T-helper 17 cell (primary cell): Measurements from ENCODE around the gene NUDT3. TPM values are rescaled to one million over a fixed set of nuclear protein-coding genes. Genes with fewer than 3 reads are reported as not detected.
A peak's percentile ranks its signal among the peaks of the same experiment; 100 is the strongest.
"Not testable (repeated sequence)": the region's sequence is repeated elsewhere in the genome, so short reads cannot be mapped to it uniquely, and the experiment has no call there.

Source experiments
- ATAC-seq: fragments of 150-1000 bp; cut with Tn5 transposase; 2 replicates; pipeline ENCODE4 v1.10.0; 2021; ENCODE audit warnings: mild to moderate bottlenecking, moderate library complexity
- DNase-seq, 3 donors: peaks; one replicate each; pipeline versions ENCODE4 v3.0.0 to v3.0.0-alpha.2; 2020 to 2021
- H3K9me3 ChIP-seq: one replicate; pipeline ENCODE4 v1.7.0; 2013; ENCODE audit warnings: low read length, mild to moderate bottlenecking; ENCODE audit not compliant: control insufficient read depth, poor library complexity, severe bottlenecking
- H3K27ac Mint-ChIP-seq: one replicate; pipeline ENCODE4 v1.8.0; 2022; ENCODE audit warnings: mild to moderate bottlenecking, moderate library complexity, mixed read lengths
- H3K27me3 Mint-ChIP-seq: one replicate; pipeline ENCODE4 v1.8.0; 2022; ENCODE audit warnings: mixed read lengths
- H3K36me3 Mint-ChIP-seq: one replicate; pipeline ENCODE4 v1.8.0; 2022; ENCODE audit warnings: low read depth, mixed read lengths
- H3K4me1 Mint-ChIP-seq: one replicate; pipeline ENCODE4 v1.8.0; 2022; ENCODE audit warnings: mild to moderate bottlenecking, mixed read lengths
- H3K4me3 Mint-ChIP-seq: one replicate; pipeline ENCODE4 v1.8.0; 2022; ENCODE audit warnings: mild to moderate bottlenecking, moderate library complexity, mixed read lengths
- total RNA-seq, 4 donors: library from RNA in 2 of 4; stranded (reverse) in 2 of 4; gene quantifications; one replicate each; pipeline ENCODE4 v1.2.3 and lab custom pipeline; 2022 to 2026

The NUDT3 gene
- total RNA-seq, 2 donors from 2014 or later, result 21.1 to 23.2 TPM

DNA sequence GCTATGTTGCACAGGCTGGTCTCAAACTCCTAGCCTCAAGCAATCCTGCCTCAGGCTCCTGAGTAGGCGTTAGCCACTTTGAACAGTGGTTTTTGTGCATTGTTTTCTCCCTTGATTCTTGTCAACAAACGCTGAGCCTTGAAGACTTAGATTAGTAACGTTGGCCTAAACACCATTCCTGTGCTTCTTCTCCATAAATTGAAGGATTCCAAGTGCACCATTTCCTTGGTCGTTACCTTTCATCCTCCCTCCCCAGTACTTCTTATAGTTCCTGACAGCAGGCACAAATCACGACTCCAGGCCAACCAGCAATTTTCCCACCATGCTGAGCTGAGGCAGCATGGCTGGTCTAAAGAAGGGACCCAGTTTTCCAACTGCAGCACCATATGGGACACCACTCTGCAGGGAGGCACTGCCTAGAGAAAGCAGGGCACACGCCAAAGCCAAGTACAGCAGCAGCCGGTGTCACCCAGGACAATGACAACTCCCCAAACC, 24.5 kb upstream of the NUDT3 start:
- ATAC-seq (no peak), DNase-seq (no peak)
- peaks cover 10% of the 10 kb centered on the region for H3K4me1 Mint-ChIP-seq
- H3K4me3 Mint-ChIP-seq, result no peak overlapping the region
- no peaks in the 10 kb centered on the region for H3K9me3 ChIP-seq
- no peak overlapping the region for H3K27ac Mint-ChIP-seq
- no peaks in the 10 kb centered on the region for H3K27me3 Mint-ChIP-seq
- peaks cover 3% of the 10 kb centered on the region for H3K36me3 Mint-ChIP-seq

DNA sequence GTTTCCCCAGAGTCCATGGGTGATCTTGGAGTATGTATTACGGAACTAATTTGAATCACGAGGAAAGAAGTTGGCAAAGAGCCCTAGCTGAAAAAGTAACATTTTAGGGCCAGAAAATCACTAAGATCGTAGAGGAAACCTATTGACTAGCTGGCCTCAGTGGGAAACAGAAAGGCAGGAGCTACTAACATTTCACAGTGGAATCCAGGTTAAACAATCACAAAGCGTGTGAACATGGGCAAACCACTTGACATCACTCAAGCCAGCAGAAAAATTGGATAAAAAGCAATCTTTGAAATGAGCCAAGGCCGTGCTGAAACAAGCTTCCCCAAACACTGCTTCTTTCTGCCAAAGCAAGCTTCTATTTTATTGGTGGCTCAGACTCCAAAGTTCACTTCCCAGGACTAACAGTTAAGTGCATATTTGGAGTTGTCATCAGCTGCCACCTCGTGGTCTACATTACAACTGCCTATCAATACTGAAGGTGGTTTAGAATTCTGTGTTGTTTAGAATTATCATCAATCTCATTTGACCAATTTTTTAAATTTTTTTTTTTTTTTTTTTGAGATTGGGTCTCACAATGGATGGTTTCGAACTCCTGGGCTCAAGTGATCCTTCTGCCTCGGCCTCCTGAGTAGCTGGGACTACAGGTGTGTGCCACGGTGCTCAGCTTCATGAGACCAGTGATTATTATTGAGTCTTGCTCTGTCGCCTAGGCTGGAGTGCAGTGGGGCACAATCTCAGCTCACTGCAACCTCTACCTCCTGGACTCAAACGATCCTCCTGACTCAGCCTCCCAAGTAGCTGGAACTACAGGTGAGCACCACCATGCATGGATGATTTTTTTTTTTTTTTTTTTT, 22.8 kb upstream of the NUDT3 start:
- DNase-seq (peak in 2 of 3 donors; percentile 16), ATAC-seq (peak; percentile 83)
- H3K27me3 Mint-ChIP-seq, result no peaks in the 10 kb centered on the region
- peaks cover 3% of the 10 kb centered on the region for H3K36me3 Mint-ChIP-seq
- peaks cover 7% of the 10 kb centered on the region for H3K4me1 Mint-ChIP-seq
- no peak overlapping the region for H3K4me3 Mint-ChIP-seq
- H3K9me3 ChIP-seq, result no peaks in the 10 kb centered on the region
- peak overlapping the region; percentile 47 for H3K27ac Mint-ChIP-seq

GRCh38 chr6:34412643-34413214, 20.3 kb upstream of the NUDT3 start:
- no peak for DNase-seq

DNA sequence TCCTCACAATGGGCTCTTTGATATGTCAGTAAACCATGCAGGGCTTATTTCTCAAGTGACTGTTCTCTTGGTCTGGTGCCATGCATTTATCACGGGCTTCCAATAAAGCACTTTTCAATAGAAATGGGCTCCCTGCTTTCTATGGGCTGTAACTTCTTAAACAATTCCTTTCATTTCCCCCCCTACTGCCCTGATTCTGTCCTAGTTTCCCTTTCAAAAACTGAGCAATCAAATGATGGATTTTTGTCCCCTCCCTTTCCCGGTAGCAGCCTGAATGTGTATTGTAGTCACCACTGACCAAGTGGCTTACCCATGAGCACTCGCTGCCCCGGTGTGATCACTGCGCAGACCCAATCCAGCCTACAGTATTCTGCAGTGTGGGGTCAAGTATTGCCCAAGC, 19.5 kb upstream of the NUDT3 start:
- H3K27ac Mint-ChIP-seq, result no peak overlapping the region
- H3K36me3 Mint-ChIP-seq, result no peaks in the 10 kb centered on the region
- H3K9me3 ChIP-seq, result no peaks in the 10 kb centered on the region
- no peak for DNase-seq
- H3K27me3 Mint-ChIP-seq, result no peaks in the 10 kb centered on the region
- H3K4me3 Mint-ChIP-seq, result no peak overlapping the region
- ATAC-seq, result no peak
- peaks cover 3% of the 10 kb centered on the region for H3K4me1 Mint-ChIP-seq

More at GRCh38 chr6:34412643-34413214, 20.3 kb upstream of the NUDT3 start:
- no peaks in the 10 kb centered on the region for H3K9me3 ChIP-seq
- H3K27ac Mint-ChIP-seq, result no peak overlapping the region
- H3K4me3 Mint-ChIP-seq, result no peak overlapping the region
- H3K36me3 Mint-ChIP-seq, result no peaks in the 10 kb centered on the region
- H3K27me3 Mint-ChIP-seq, result no peaks in the 10 kb centered on the region
- H3K4me1 Mint-ChIP-seq, result peaks cover 5% of the 10 kb centered on the region
- no peak for ATAC-seq

- H3K4me1 Mint-ChIP-seq, H3K4me3 Mint-ChIP-seq, H3K27ac Mint-ChIP-seq, DNase-seq, H3K9me3 ChIP-seq, H3K27me3 Mint-ChIP-seq, H3K36me3 Mint-ChIP-seq, ATAC-seq: not testable (repeated sequence)
Observed at GRCh38 chr6:34407915-34408314, 15.4 kb upstream of the NUDT3 start.

DNA sequence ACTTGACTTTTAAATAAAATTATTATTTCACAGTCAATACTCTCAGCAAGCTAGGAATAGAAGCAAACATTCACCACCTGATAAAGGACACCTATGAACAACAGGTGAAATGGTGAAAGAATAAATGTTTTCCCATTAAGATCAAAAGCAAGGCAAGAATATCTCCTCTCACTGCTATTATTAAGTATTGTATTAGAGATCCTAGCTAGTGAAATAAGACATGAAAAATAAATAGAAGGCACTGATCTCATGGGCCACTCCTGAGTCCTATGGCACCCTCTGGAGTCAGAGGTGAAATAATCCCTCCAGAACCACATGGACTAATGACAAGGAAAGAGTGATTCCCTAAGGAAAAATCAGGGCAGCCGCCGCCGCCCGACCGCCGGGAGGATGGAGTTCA, 4.0 kb upstream of the NUDT3 start:
- Mint-ChIP-seq H3K4me1 (peaks cover 7% of the 10 kb centered on the region), H3K27me3 (no peaks in the 10 kb centered on the region), H3K36me3 (no peaks in the 10 kb centered on the region), H3K27ac (no peak overlapping the region), H3K4me3 (no peak overlapping the region)
- no peaks in the 10 kb centered on the region for H3K9me3 ChIP-seq
- ATAC-seq (no peak), DNase-seq (no peak)

DNA sequence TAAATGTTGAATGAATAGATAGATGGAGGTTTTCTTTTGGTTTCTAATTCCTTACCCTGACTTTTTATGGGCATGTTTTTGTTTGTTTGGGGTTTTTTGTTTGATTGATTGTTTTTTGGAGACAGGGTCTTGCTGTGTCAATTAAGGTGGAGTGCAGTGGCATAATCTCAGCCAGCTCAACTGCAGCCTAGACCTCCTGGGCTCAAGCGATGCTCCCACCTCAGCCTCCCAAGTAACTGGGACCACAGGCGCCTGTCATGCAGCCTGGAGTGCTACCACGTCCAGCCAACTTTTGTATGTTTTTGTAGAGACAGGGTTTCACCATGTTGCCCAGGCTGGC, 1.5 kb upstream of the NUDT3 start:
- ATAC-seq, result no peak
- no peak overlapping the region for H3K4me3 Mint-ChIP-seq
- H3K36me3 Mint-ChIP-seq, result no peaks in the 10 kb centered on the region
- H3K4me1 Mint-ChIP-seq, result peaks cover 10% of the 10 kb centered on the region
- H3K9me3 ChIP-seq, result no peaks in the 10 kb centered on the region
- DNase-seq, result no peak
- no peaks in the 10 kb centered on the region for H3K27me3 Mint-ChIP-seq
- H3K27ac Mint-ChIP-seq, result no peak overlapping the region

- Mint-ChIP-seq H3K4me3 (no peak overlapping the region), H3K4me1 (peaks cover 10% of the 10 kb centered on the region), H3K27ac (peak overlapping the region; percentile 74), H3K27me3 (no peaks in the 10 kb centered on the region), H3K36me3 (no peaks in the 10 kb centered on the region)
- H3K9me3 ChIP-seq, result no peaks in the 10 kb centered on the region
- DNase-seq (no peak), ATAC-seq (no peak)
Observed at GRCh38 chr6:34393191-34393965, 909 bp upstream of the NUDT3 start.

- no peaks in the 10 kb centered on the region for H3K9me3 ChIP-seq
- peaks cover 11% of the 10 kb centered on the region for H3K4me1 Mint-ChIP-seq
- no peak overlapping the region for H3K27ac Mint-ChIP-seq
- peak in 2 of 3 donors; percentile 26 to 30 for DNase-seq
- peak; percentile 13 for ATAC-seq
- no peak overlapping the region for H3K4me3 Mint-ChIP-seq
- H3K27me3 Mint-ChIP-seq, result no peaks in the 10 kb centered on the region
- no peaks in the 10 kb centered on the region for H3K36me3 Mint-ChIP-seq
Observed at GRCh38 chr6:34391786-34392496, 528 bp downstream of the NUDT3 start.

DNA sequence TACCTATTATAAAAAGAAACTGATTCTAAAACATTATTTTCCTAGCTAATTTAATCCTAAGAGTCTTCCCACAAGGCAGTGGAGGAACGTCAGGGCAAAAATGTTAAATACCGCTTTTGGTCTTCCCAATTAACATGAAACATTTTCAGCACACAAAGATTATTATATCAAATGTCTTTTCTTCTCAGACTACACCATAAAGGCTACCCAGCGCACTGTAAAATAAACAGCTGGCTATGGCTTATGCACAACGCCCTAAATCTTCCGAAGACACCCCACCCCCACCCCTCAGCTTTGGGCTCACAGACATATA, 1.0 kb downstream of the NUDT3 start:
- H3K9me3 ChIP-seq, result no peaks in the 10 kb centered on the region
- ATAC-seq (no peak), DNase-seq (no peak)
- Mint-ChIP-seq H3K36me3 (no peaks in the 10 kb centered on the region), H3K27ac (no peak overlapping the region), H3K27me3 (no peaks in the 10 kb centered on the region), H3K4me3 (no peak overlapping the region), H3K4me1 (peaks cover 14% of the 10 kb centered on the region)

DNA sequence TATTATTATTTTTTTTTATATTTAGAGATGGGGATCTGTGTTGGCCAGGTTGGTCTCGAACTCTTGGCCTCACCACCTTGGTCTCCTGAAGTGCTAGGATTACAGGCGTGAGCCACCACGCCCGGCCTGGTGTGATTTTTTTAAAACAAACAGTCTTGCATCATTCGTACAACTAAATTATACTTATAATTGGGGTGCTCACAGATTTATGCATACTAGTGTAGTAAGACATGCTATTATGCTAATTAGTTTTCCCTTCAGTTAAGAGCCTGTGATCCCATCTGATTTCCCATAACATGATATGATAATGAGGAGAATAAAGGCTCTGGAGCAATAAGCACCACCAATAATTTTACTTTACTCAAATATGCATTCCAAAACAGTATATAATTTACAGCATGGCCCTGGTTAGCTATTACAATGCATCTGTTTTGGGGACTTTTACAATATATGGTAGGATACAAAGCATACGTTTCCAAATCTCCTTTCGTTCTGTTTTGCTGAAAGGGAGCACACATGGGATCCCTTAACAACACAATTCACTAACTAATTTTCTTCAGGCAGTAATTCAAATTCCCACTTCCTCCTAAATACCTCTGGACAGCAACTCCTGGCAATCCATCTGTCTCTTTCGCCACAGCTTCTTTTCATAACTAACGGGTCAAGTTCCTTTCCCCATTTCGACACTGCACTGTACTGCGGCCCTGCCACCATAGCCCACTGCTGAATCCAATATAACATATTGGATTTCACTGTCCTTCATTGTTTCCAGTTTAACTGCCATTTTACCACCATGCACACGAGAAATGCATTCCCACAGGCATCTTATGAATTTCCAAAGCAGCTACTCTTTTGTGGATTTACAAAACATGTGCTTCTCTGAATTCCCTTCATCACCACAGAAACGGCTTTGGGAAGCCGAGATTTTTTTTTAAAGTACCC, 1.7 kb downstream of the NUDT3 start:
- ATAC-seq (no peak), DNase-seq (no peak)
- Mint-ChIP-seq H3K36me3 (no peaks in the 10 kb centered on the region), H3K4me1 (peaks cover 16% of the 10 kb centered on the region), H3K27ac (no peak overlapping the region), H3K27me3 (no peaks in the 10 kb centered on the region), H3K4me3 (no peak overlapping the region)
- H3K9me3 ChIP-seq, result no peaks in the 10 kb centered on the region

GRCh38 chr6:34389034-34389433, 3.4 kb downstream of the NUDT3 start:
- H3K9me3 ChIP-seq, result no peaks in the 10 kb centered on the region
- DNase-seq, result no peak
- Mint-ChIP-seq H3K4me1 (peaks cover 26% of the 10 kb centered on the region), H3K36me3 (no peaks in the 10 kb centered on the region), H3K27me3 (no peaks in the 10 kb centered on the region), H3K27ac (no peak overlapping the region), H3K4me3 (no peak overlapping the region)
- ATAC-seq, result no peak
